Activated CD8-positive, alpha-beta memory T cell treated with anti-CD3 and anti-CD28 coated beads for 24 hours (primary cell): ENCODE measurements around the gene TPO.

Source experiments
- DNase-seq: peaks from one replicate; pipeline ENCODE4 v3.0.0-alpha.2; 2020

The TPO gene

DNA sequence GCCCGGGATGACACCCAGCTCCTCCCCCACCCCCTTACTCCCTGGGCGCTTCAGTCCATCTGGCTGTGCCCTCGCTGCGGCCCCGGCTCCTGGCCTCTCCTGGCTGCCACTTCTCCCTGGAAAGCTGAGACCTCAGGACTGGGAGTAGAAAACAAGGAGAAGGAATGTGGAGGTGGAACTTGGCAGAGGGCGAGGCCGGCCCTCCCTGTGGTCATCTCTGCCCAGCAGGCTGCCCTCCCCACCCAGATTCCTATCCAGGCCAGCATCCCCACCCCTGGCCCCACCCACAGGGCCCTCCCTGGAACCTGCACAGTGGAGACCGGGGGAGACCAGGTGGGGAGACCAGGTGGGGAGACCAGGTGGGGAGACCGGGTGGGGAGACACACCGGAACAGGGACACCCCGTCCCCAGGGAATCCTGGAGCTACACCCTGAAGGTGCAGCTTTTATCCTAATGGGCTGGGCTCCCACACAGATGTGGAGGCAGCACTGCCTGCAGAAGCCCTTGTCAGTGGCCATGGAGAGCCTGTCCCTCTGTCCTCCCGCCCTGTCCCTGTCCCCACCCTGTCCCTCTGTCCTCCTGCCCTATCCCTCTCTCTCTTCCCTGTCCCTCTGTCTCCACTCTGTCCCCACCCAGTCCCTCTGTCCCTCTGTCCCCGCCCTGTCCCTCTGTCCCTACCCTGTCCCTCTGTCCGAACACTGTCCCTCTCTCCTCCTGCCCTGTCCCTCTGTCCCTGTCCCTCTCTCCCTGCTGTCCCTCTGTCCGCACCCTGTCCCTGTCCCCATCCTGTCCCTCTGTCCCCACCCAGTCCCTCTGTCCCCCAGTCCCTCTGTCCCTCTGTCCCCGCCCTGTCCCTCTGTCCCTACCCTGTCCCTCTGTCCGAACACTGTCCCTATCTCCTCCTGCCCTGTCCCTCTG lies 173.9 kb downstream of the TPO start:
- DNase-seq, result no peak

DNA sequence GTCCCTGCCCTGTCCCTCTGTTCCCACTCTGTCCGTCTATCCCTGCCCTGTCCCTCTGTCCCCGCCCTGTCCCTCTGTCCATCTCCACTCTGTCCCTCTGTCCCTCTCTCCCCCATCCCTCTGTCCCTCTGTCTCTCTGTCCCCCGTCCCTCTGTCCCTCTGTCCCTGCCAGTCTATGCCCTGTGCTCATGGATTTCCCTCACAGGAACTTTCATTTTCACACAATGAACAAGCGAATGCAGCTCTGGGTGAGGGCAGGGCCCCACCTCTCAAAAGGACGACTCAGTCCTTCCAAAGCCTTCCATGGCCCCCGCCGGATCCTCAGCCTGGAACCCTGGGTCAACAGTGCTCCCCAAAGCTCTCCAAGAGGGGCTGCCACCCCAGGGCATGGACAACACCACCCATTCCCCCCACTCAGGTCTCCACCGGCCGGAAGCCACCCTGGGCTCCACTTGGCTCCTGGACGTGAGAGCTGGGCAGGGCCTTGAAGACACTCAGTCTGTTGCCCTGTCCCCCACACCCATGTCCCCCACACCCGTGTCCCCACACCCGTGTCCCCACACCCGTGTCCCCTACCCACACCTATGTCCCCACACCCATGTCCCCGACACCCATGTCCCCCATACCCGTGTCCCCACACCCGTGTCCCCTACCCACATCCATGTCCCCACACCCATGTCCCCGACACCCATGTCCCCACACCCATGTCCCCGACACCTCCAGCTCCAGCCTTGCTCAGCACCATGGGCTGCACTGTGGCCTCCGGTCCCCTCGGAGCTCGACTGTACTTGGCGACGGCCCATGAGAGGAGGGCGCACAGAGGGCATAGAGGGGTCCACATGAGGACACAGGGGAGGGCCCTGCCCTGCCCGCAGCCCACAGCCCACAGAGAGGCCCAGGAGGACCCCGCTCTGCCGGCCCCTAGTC lies 175.1 kb downstream of the TPO start:
- no peak for DNase-seq

DNA sequence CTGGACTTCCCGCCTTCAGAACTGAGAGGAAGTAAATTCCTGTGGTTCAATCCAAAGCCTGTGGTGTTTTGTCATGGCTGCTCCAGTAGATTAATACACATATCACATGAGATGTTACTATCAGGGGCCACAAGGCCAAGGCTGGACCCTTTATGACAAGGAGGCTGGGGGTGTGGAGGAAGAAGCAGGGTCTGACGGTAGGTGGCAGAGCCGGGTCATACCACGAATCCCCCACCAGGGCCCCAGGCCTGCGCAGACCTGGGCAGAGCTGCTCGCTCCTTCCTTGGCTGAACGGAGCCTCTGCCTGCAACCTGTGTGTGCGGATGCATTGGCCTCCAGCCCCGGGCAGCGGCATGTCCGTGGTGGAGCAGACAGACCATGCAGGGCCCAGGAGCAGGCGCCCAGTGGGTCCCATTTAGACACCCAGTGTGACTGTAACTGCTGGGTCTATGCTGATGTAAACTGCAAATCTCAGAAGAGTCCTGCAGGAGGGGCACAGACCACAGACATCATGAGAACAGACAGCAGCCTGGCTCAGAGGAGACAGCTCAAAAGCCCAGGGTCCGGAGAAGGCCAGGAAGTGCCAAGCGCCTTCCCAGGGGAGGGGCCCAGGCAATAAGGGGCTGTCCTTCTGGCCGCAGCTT lies 175.8 kb downstream of the TPO start:
- DNase-seq, result no peak

DNA sequence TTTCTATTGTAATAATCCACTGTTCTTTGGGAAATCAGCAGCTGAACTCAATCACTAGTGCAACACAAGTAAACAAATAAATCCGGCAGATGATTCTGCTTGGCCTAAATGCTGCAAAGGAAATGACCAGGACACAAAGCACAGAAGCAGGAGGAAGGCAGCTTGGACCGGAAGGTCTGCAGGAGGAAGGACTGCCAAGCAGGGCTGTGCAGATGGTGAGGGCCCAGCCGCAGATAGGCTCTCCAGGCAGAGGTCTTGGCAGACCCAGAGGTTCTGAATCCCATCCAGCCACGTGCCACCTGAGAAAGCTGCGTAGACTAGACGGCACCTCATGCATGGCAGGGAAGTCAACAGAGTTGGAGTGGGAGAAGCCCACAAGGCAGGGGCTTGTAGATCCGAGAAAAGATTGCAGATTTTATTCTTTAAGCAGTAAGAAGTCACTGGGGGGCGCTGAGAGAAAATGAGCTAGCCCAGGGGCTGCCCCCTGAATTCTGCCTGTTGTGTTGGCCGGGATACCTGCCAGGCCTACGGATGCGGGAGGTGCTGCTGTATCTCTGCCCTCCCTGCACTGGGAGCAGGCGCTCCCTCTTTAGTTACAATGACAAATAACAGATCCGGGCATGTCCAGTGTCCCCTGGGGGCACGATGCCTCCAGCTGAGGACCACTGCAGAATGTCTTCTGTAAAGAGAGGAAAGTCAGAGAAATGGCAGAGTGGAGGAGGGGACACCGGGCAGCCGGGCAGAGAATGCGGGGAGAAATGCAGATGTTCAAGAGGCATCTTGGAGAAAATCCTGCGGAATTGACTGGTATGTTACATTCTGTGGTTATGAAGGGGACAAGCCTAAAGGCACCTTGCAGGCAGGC lies 177.6 kb downstream of the TPO start:
- no peak for DNase-seq

DNA sequence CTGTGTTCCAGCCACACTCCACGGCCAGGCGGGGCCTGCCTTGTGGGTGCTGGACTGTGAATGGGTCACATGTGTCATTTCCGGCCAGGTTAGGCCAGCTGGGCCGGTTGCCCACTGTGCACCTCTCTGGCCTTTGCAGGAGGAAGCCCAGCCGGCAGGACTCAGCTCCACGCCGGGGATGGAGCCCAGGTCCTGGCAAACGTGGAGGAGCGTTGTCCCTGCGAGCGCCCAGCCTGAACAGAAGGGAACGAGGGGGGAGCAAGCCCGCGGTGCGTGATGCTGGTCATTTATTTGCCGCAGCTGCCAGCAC lies 178.2 kb downstream of the TPO start:
- DNase-seq, result no peak
